B cell (primary cell): ENCODE data around the gene USP6NL. TPM values are rescaled to one million over a fixed set of nuclear protein-coding genes. Genes with fewer than 3 reads are reported as not detected.

Source experiments
- ATAC-seq: fragments of 200-7000 bp; cut with Tn5 transposase; one replicate; pipeline ENCODE4 v1.10.0; 2021; ENCODE audit warnings: low read depth, mild to moderate bottlenecking, moderate number of reproducible peaks, moderate library complexity
- CTCF ChIA-PET: fragments of 350-600 bp; sonication (Branson Sonifier 250); formaldehyde crosslinking; loops from one replicate; lab custom pipeline; 2021; ENCODE audit warnings: antibody characterized with exemption, inconsistent platforms; lab: Charles Lee
- POLR2A ChIA-PET: fragments of 350-600 bp; sonication (Branson Sonifier 250); formaldehyde crosslinking; loops from one replicate; lab custom pipeline; 2021; ENCODE audit warnings: antibody characterized with exemption; lab: Charles Lee
- DNase-seq: peaks from one replicate; pipeline ENCODE4 v3.0.0; 2013
- H2AFZ ChIP-seq: 2 replicates; pipeline ENCODE4 v1.6.1; 2012; ENCODE audit warnings: mild to moderate bottlenecking, low read depth, low read length; ENCODE audit not compliant: insufficient read depth, poor library complexity, severe bottlenecking
- H3K27ac ChIP-seq, 2 donors: 1 replicate in 1 of 2; 2 replicates in 1 of 2; pipeline ENCODE4 v1.5.1; 2012 to 2013; ENCODE audit warnings: low read length in 2 of 2, mild to moderate bottlenecking in 2 of 2, moderate library complexity in 1 of 2
- H3K27me3 ChIP-seq, 4 experiments: fragments of 200-600 bp in 1 of 4; sonication (generic) in 1 of 4; replicated peaks in 1 of 4; 1 replicate in 2 of 4; 2 replicates in 2 of 4; pipeline versions ENCODE4 v1.6.1 to v1.7.0; 2013 to 2016; ENCODE audit warnings: low read length in 3 of 4, mild to moderate bottlenecking in 2 of 4, mixed read lengths in 1 of 4, moderate library complexity in 1 of 4; ENCODE audit not compliant: insufficient read depth in 4 of 4, control insufficient read depth in 3 of 4; ENCODE audit errors: control extremely low read depth in 1 of 4
- H3K36me3 ChIP-seq, 2 experiments: replicated peaks in 1 of 2; 1 replicate in 1 of 2; 2 replicates in 1 of 2; pipeline versions ENCODE4 v1.6.1 to v1.7.1; 2013; ENCODE audit warnings: low read length in 1 of 2; ENCODE audit not compliant: insufficient read depth in 2 of 2, control insufficient read depth in 1 of 2; ENCODE audit errors: control extremely low read depth in 1 of 2, extremely low read depth in 1 of 2
- H3K4me1 ChIP-seq, 2 donors: fragments of 200-600 bp in 1 of 2; sonication (generic) in 1 of 2; 1 replicate in 1 of 2; 2 replicates in 1 of 2; pipeline versions ENCODE4 v1.5.1 to v1.6.1; 2013 to 2017; ENCODE audit warnings: low read length in 2 of 2; ENCODE audit not compliant: control insufficient read depth in 2 of 2, insufficient read depth in 2 of 2
- H3K4me2 ChIP-seq: replicated peaks from 2 replicates; pipeline ENCODE3; 2012; ENCODE audit warnings: mild to moderate bottlenecking, low read depth, low read length; ENCODE audit not compliant: poor library complexity, severe bottlenecking
- H3K4me3 ChIP-seq, 5 experiments: fragments of 200-600 bp in 1 of 5; sonication (generic) in 1 of 5; 1 replicate in 3 of 5; 2 replicates in 2 of 5; pipeline versions ENCODE4 v1.5.1 to v1.7.0; 2011 to 2016; ENCODE audit warnings: low read length in 4 of 5, mild to moderate bottlenecking in 4 of 5, low read depth in 2 of 5, control low read depth in 1 of 5, moderate library complexity in 1 of 5; ENCODE audit not compliant: insufficient read depth in 1 of 5; ENCODE audit errors: control extremely low read depth in 1 of 5, extremely low read depth in 1 of 5
- H3K79me2 ChIP-seq: fragments of 200-600 bp; sonication (generic); one replicate; pipeline ENCODE4 v1.6.0; 2016; ENCODE audit warnings: low read length; ENCODE audit not compliant: control insufficient read depth, insufficient read depth
- H3K9ac ChIP-seq: fragments of 200-600 bp; sonication (generic); 2 replicates; pipeline ENCODE4 v1.6.1; 2017; ENCODE audit warnings: mild to moderate bottlenecking, low read length, moderate library complexity
- H3K9me3 ChIP-seq, 3 donors: one replicate each; pipeline versions ENCODE4 v1.6.1 to v1.7.1; 2013; ENCODE audit warnings: low read length in 2 of 3; ENCODE audit not compliant: control insufficient read depth in 2 of 3, insufficient read depth in 1 of 3; ENCODE audit errors: control extremely low read depth in 1 of 3
- H4K20me1 ChIP-seq: 2 replicates; pipeline ENCODE4 v1.6.0; 2012; ENCODE audit warnings: mild to moderate bottlenecking, low read length; ENCODE audit not compliant: insufficient read depth, control insufficient read depth, poor library complexity, severe bottlenecking
- H3K27ac Mint-ChIP-seq: one replicate; pipeline ENCODE4 v1.8.0; 2021; ENCODE audit warnings: mixed read lengths
- H3K27me3 Mint-ChIP-seq: one replicate; pipeline ENCODE4 v1.8.0; 2021; ENCODE audit warnings: mixed read lengths
- H3K4me1 Mint-ChIP-seq: one replicate; pipeline ENCODE4 v1.8.0; 2021; ENCODE audit warnings: mixed read lengths
- H3K4me3 Mint-ChIP-seq: one replicate; pipeline ENCODE4 v1.8.0; 2021; ENCODE audit warnings: mixed read lengths
- H3K9me3 Mint-ChIP-seq: one replicate; pipeline ENCODE4 v1.8.0; 2022; ENCODE audit warnings: mixed read lengths; ENCODE audit not compliant: insufficient read depth
- EZH2 ChIP-seq: IDR thresholded peaks from 2 replicates; pipeline ENCODE4 v1.6.1; 2012; ENCODE audit warnings: borderline replicate concordance, low read depth, mild to moderate bottlenecking, moderate library complexity, low read length; ENCODE audit not compliant: insufficient read depth, poor library complexity, severe bottlenecking
- WGBS: methylation state at CpG from one replicate; pipeline ENCODE4 v1.1.5; 2013; ENCODE audit warnings: missing lambda C conversion rate; ENCODE audit not compliant: insufficient coverage; 5-methylcytosine and 5-hydroxymethylcytosine counted together
- intact Hi-C: fragments of 100-400 bp; cut with micrococcal nuclease; formaldehyde crosslinking; loops from one replicate; pipeline ENCODE4 v1.10.0; 2022
- polyA plus RNA-seq: library from polyadenylated mRNA; depleted of rRNA; stranded (reverse); fragments of >200 nt; gene quantifications from 2 replicates; pipeline ENCODE4 v1.2.3, GENCODE V29; 2012
- total RNA-seq, 2 donors: library from RNA; stranded (reverse); fragments of 120-200 nt in 1 of 2; gene quantifications; 1 replicate in 1 of 2; 2 replicates in 1 of 2; pipeline versions ENCODE4 v1.2.3 to v1.2.4, GENCODE V29; 2013 to 2022
- TF ChIP-seq, protein P1 (sequence below): fragments of 200-600 bp; IDR thresholded peaks from one replicate; pipeline ENCODE4 v1.8.0; 2022; ENCODE audit warnings: antibody characterized with exemption, mild to moderate bottlenecking

Gene USP6NL
- total and polyA plus RNA-seq, 2 donors (not counting 1 experiment from before 2014, with no cell fraction given) = 27.0 to 61.5 TPM

GRCh38 chr10:11569471-11569870 is 42.0 kb downstream of the USP6NL start:
- peaks cover 100% of the 10 kb centered on the region for H3K79me2 ChIP-seq
- H3K4me3 Mint-ChIP-seq = no peak overlapping the region

GRCh38 chr10:11568578-11568977 is 42.9 kb downstream of the USP6NL start:
- Histone ChIP-seq H3K36me3 (no peaks in the 10 kb centered on the region), H3K79me2 (peaks cover 100% of the 10 kb centered on the region)
- TF ChIP-seq, protein P1, sequence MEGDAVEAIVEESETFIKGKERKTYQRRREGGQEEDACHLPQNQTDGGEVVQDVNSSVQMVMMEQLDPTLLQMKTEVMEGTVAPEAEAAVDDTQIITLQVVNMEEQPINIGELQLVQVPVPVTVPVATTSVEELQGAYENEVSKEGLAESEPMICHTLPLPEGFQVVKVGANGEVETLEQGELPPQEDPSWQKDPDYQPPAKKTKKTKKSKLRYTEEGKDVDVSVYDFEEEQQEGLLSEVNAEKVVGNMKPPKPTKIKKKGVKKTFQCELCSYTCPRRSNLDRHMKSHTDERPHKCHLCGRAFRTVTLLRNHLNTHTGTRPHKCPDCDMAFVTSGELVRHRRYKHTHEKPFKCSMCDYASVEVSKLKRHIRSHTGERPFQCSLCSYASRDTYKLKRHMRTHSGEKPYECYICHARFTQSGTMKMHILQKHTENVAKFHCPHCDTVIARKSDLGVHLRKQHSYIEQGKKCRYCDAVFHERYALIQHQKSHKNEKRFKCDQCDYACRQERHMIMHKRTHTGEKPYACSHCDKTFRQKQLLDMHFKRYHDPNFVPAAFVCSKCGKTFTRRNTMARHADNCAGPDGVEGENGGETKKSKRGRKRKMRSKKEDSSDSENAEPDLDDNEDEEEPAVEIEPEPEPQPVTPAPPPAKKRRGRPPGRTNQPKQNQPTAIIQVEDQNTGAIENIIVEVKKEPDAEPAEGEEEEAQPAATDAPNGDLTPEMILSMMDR = no peak
- no peak for TF ChIP-seq EZH2

More at GRCh38 chr10:11569471-11569870, 42.0 kb downstream of the USP6NL start:
- H3K27ac ChIP-seq = no peak overlapping the region
- no peak overlapping the region for H3K9ac ChIP-seq
- no peak for TF ChIP-seq EZH2
- TF ChIP-seq, protein P1 = no peak
- peaks cover 8% of the 10 kb centered on the region for H4K20me1 ChIP-seq
- H2AFZ ChIP-seq = no peak overlapping the region
- ATAC-seq = no peak
- ChIA-PET CTCF (interaction anchor here (1.4 to 2.2 kb wide), 3 partner anchors 9 to 48 kb away, joined by 3 to 8 read pairs (median 5); no protein-coding TSS in a partner anchor), POLR2A (interaction anchor here (0.6 to 1.1 kb wide), 2 partner anchors 25 to 141 kb away, joined by 3 to 5 read pairs; no protein-coding TSS in a partner anchor)
- H3K4me3 ChIP-seq = no peak overlapping the region
- no peak overlapping the region for H3K4me2 ChIP-seq
- no peaks in the 10 kb centered on the region for H3K27me3 ChIP-seq
- no peak for DNase-seq
- Mint-ChIP-seq H3K9me3 (no peaks in the 10 kb centered on the region), H3K4me1 (peaks cover 79% of the 10 kb centered on the region), H3K27ac (peak overlapping the region; percentile 56), H3K27me3 (no peaks in the 10 kb centered on the region)
- intact Hi-C loops = no loop called here
- H3K36me3 ChIP-seq = no peaks in the 10 kb centered on the region
- WGBS = over 99% methylated on average over 6 of the region's 6 CpGs
- H3K9me3 ChIP-seq = no peaks in the 10 kb centered on the region
- H3K4me1 ChIP-seq = peaks cover 43 to 67% of the 10 kb centered on the region in 2 donors

More at GRCh38 chr10:11568578-11568977, 42.9 kb downstream of the USP6NL start:
- Mint-ChIP-seq H3K9me3 (no peaks in the 10 kb centered on the region), H3K27ac (peak overlapping the region; percentile 1), H3K4me3 (no peak overlapping the region), H3K27me3 (no peaks in the 10 kb centered on the region), H3K4me1 (peaks cover 78% of the 10 kb centered on the region)
- no peaks in the 10 kb centered on the region for H3K27me3 ChIP-seq
- H3K4me3 ChIP-seq = no peak overlapping the region
- ATAC-seq (no peak), DNase-seq (no peak)
- H3K27ac ChIP-seq = peak overlapping the region in 1 of 2 donors; percentile 40
- ChIA-PET POLR2A (no interaction called here), CTCF (interaction anchor here (1.8 kb wide), 1 partner anchor 14 kb away, joined by 5 read pairs; no protein-coding TSS in a partner anchor)
- intact Hi-C loops = no loop called here
- H4K20me1 ChIP-seq = peaks cover 8% of the 10 kb centered on the region
- H2AFZ ChIP-seq = no peak overlapping the region
- no peak overlapping the region for H3K4me2 ChIP-seq
- peaks cover 35 to 64% of the 10 kb centered on the region in 2 donors for H3K4me1 ChIP-seq
- no peak overlapping the region for H3K9ac ChIP-seq
- H3K9me3 ChIP-seq = no peaks in the 10 kb centered on the region
- WGBS = no CpG with 5 or more reads among the region's 1 CpG
